DND-41 (cell line): ENCODE measurements around the gene NGDN.

Experiments used
- ATAC-seq: fragments of 200-7000 bp; cut with Tn5 transposase; 3 replicates; pipeline ENCODE4 v1.9.1; 2021; ENCODE audit warnings: low read depth; ENCODE audit not compliant: insufficient read depth
- DNase-seq: peaks from one replicate; pipeline ENCODE4 v3.0.0-alpha.2; 2020
- H2AFZ ChIP-seq: 2 replicates; pipeline ENCODE4 v1.6.0; 2012; ENCODE audit warnings: low read depth, low read length
- H3K27ac ChIP-seq: 2 replicates; pipeline ENCODE4 v1.5.1; 2012; ENCODE audit warnings: low read length, inconsistent platforms
- H3K27me3 ChIP-seq: fragments of 200-600 bp; sonication (generic); 2 replicates; pipeline ENCODE4 v1.6.0; 2012; ENCODE audit warnings: low read length, mild to moderate bottlenecking, inconsistent platforms; ENCODE audit not compliant: insufficient read depth, poor library complexity
- H3K36me3 ChIP-seq: 2 replicates; pipeline ENCODE4 v1.5.1; 2012; ENCODE audit warnings: low read length, inconsistent platforms; ENCODE audit not compliant: insufficient read depth
- H3K4me1 ChIP-seq: 2 replicates; pipeline ENCODE4 v1.5.1; 2012; ENCODE audit warnings: mild to moderate bottlenecking, low read length; ENCODE audit not compliant: insufficient read depth
- H3K4me2 ChIP-seq: 2 replicates; pipeline ENCODE4 v1.6.0; 2012; ENCODE audit warnings: mild to moderate bottlenecking, moderate library complexity, low read length, inconsistent platforms; ENCODE audit not compliant: insufficient read depth
- H3K4me3 ChIP-seq, 2 experiments: fragments of 200-600 bp in 1 of 2; shearing (Covaris generic) in 1 of 2; 2 replicates each; pipeline ENCODE4 v1.5.1; 2012 to 2016; ENCODE audit warnings: inconsistent platforms in 2 of 2, low read length in 2 of 2, mild to moderate bottlenecking in 2 of 2, low read depth in 1 of 2, moderate library complexity in 1 of 2
- H3K79me2 ChIP-seq: 2 replicates; pipeline ENCODE4 v1.6.0; 2012; ENCODE audit warnings: low read length, inconsistent platforms; ENCODE audit not compliant: insufficient read depth
- H3K9ac ChIP-seq: 2 replicates; pipeline ENCODE4 v1.6.0; 2012; ENCODE audit warnings: low read depth, mild to moderate bottlenecking, inconsistent platforms, low read length, moderate library complexity
- H3K9me3 ChIP-seq: 2 replicates; pipeline ENCODE4 v1.5.1; 2012; ENCODE audit warnings: low read length, moderate library complexity, mild to moderate bottlenecking, inconsistent platforms; ENCODE audit not compliant: insufficient read depth, severe bottlenecking
- H4K20me1 ChIP-seq: 2 replicates; pipeline ENCODE4 v1.6.0; 2012; ENCODE audit warnings: low read length; ENCODE audit not compliant: insufficient read depth
- EZH2 ChIP-seq: IDR thresholded peaks from 3 replicates; pipeline ENCODE4 v1.6.1; 2012; ENCODE audit warnings: borderline replicate concordance, low read depth, mild to moderate bottlenecking, moderate library complexity, low read length, inconsistent platforms; ENCODE audit not compliant: severe bottlenecking
- TF ChIP-seq, protein P1 (sequence below): IDR thresholded peaks from 2 replicates; pipeline ENCODE4 v1.5.1; 2012; ENCODE audit warnings: borderline replicate concordance, low read length, moderate library complexity, mild to moderate bottlenecking; ENCODE audit not compliant: poor library complexity, severe bottlenecking; ENCODE audit errors: extremely low read depth

The NGDN gene

DNA sequence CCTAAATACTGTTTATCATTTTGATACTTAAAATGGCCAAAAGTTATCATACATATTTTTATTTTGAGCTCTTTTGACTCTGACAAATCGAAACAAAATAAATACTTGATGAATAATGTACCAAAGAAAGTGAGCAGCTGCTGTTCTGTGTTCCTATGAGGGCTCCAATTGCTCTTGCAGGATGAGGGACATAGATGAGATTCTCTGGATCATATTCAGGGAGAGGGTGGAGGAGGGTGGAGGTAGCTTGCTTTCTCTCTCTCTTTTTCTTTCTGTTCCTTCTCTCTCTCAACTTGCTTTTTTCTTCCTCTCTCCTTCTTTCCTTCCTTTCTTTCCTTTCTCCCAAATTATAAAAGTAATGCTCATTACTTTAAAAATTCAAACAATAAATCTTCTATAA, 25.2 kb upstream of the NGDN start:
- no peaks in the 10 kb centered on the region for H3K4me1 ChIP-seq
- no peak overlapping the region for H3K9ac ChIP-seq
- H3K36me3 ChIP-seq = no peaks in the 10 kb centered on the region
- no peak overlapping the region for H3K4me2 ChIP-seq
- H3K79me2 ChIP-seq = no peaks in the 10 kb centered on the region
- H3K4me3 ChIP-seq = no peak overlapping the region
- no peak overlapping the region for H3K27ac ChIP-seq
- no peaks in the 10 kb centered on the region for H4K20me1 ChIP-seq
- no peak for TF ChIP-seq EZH2
- TF ChIP-seq, protein P1, sequence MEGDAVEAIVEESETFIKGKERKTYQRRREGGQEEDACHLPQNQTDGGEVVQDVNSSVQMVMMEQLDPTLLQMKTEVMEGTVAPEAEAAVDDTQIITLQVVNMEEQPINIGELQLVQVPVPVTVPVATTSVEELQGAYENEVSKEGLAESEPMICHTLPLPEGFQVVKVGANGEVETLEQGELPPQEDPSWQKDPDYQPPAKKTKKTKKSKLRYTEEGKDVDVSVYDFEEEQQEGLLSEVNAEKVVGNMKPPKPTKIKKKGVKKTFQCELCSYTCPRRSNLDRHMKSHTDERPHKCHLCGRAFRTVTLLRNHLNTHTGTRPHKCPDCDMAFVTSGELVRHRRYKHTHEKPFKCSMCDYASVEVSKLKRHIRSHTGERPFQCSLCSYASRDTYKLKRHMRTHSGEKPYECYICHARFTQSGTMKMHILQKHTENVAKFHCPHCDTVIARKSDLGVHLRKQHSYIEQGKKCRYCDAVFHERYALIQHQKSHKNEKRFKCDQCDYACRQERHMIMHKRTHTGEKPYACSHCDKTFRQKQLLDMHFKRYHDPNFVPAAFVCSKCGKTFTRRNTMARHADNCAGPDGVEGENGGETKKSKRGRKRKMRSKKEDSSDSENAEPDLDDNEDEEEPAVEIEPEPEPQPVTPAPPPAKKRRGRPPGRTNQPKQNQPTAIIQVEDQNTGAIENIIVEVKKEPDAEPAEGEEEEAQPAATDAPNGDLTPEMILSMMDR = no peak
- no peaks in the 10 kb centered on the region for H3K9me3 ChIP-seq
- H2AFZ ChIP-seq = no peak overlapping the region
- peaks cover 24% of the 10 kb centered on the region for H3K27me3 ChIP-seq
- no peak for DNase-seq
- ATAC-seq = no peak

DNA sequence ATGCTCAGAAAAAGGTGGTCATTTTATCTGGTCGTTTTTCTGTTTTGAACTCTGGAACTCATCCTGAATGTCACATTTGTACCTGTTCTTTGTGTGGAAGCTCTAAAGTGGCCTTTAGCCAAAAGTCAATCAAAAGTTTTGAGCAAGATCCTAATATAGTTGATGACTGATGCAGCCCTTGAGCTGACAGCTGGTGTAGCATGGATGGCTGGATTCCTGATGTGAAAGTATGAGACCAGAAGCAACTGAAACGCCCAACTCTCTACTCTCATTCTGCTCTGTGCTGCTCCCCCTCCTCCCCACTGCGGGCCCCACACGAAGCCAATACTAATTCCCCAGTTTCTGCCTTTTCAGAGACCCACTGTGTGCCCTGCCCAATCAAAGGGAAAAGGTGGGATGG, 23.7 kb upstream of the NGDN start:
- no peaks in the 10 kb centered on the region for H3K36me3 ChIP-seq
- H2AFZ ChIP-seq = no peak overlapping the region
- TF ChIP-seq, protein P1 = no peak
- TF ChIP-seq EZH2 = no peak
- no peaks in the 10 kb centered on the region for H3K9me3 ChIP-seq
- peaks cover 18% of the 10 kb centered on the region for H3K27me3 ChIP-seq
- H3K4me2 ChIP-seq = no peak overlapping the region
- H3K4me3 ChIP-seq = no peak overlapping the region
- ATAC-seq = no peak
- H4K20me1 ChIP-seq = no peaks in the 10 kb centered on the region
- DNase-seq = no peak
- no peaks in the 10 kb centered on the region for H3K79me2 ChIP-seq
- no peak overlapping the region for H3K27ac ChIP-seq
- no peak overlapping the region for H3K9ac ChIP-seq
- no peaks in the 10 kb centered on the region for H3K4me1 ChIP-seq

DNA sequence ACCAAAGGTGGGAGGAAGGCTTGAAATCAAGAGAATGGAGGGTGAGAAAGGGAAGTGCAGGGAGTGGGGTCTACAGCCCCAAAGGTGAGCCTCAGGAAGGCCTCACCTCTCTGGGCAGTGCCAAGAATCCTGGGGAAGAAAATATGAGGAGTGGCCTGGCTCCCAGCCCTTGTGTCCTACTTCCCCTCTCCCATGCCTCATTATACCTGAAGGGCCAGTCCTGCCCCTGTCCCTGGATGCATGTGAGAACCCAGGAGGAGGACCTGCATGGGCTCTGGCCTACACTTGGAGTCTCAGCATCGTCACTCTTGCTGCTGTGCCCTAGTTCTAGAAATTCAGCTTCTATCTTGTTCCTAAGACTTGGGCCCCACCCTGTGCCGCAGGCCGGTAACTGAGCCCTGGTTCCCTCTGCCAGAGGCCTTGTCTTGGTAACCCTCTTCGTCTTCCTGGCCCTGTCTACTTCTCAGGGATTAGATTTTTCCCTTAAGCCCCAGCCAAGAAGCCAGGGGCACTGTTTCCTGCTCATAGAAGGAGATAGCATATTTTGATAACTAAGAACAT, 23.1 kb upstream of the NGDN start:
- no peaks in the 10 kb centered on the region for H3K4me1 ChIP-seq
- H3K9ac ChIP-seq = no peak overlapping the region
- H3K4me2 ChIP-seq = no peak overlapping the region
- H4K20me1 ChIP-seq = no peaks in the 10 kb centered on the region
- H2AFZ ChIP-seq = no peak overlapping the region
- ATAC-seq (no peak), DNase-seq (no peak)
- H3K27ac ChIP-seq = no peak overlapping the region
- no peak for TF ChIP-seq EZH2
- TF ChIP-seq, protein P1 = no peak
- H3K79me2 ChIP-seq = no peaks in the 10 kb centered on the region
- H3K9me3 ChIP-seq = no peaks in the 10 kb centered on the region
- H3K36me3 ChIP-seq = no peaks in the 10 kb centered on the region
- no peak overlapping the region for H3K4me3 ChIP-seq
- peaks cover 18% of the 10 kb centered on the region for H3K27me3 ChIP-seq
